HG02678 (cell line): Measurements from ENCODE around the gene CARMIL1.
"Not testable (repeated sequence)": the region's sequence is repeated elsewhere in the genome, so short reads cannot be mapped to it uniquely, and the experiment has no call there.

Source experiments
- ATAC-seq: cut with Tn5 transposase; IDR thresholded peaks from one replicate; pipeline ENCODE4 v1.9.1; 2021; ENCODE audit warnings: mild to moderate bottlenecking, moderate library complexity; ENCODE audit not compliant: unreplicated experiment

CARMIL1 gene

GRCh38 chr6:25365154-25365553, 86.0 kb downstream of the CARMIL1 start:
- no peak for ATAC-seq

- no peak for ATAC-seq
Measured at GRCh38 chr6:25366903-25367545, 87.8 kb downstream of the CARMIL1 start.

GRCh38 chr6:25369036-25369432, 89.9 kb downstream of the CARMIL1 start:
- no peak for ATAC-seq

- ATAC-seq, result no peak
Measured at GRCh38 chr6:25369433-25370177, 90.4 kb downstream of the CARMIL1 start.

GRCh38 chr6:25370178-25371036, 91.2 kb downstream of the CARMIL1 start:
- peak; percentile 32 for ATAC-seq

GRCh38 chr6:25371037-25371347, 91.8 kb downstream of the CARMIL1 start:
- no peak for ATAC-seq

- ATAC-seq, result no peak
Measured at GRCh38 chr6:25375125-25375524, 96.0 kb downstream of the CARMIL1 start.

- ATAC-seq, result no peak
Measured at GRCh38 chr6:25377664-25378063, 98.5 kb downstream of the CARMIL1 start.

GRCh38 chr6:25381077-25381476, 101.9 kb downstream of the CARMIL1 start:
- ATAC-seq, result no peak

GRCh38 chr6:25382476-25382875, 103.3 kb downstream of the CARMIL1 start:
- ATAC-seq, result not testable (repeated sequence)

GRCh38 chr6:25384234-25384633, 105.1 kb downstream of the CARMIL1 start:
- no peak for ATAC-seq

GRCh38 chr6:25384967-25385366, 105.8 kb downstream of the CARMIL1 start:
- no peak for ATAC-seq

GRCh38 chr6:25387483-25387882, 108.3 kb downstream of the CARMIL1 start:
- peak; percentile 76 for ATAC-seq

- peak; percentile 36 for ATAC-seq
Measured at GRCh38 chr6:25387911-25388310, 108.7 kb downstream of the CARMIL1 start.

GRCh38 chr6:25388776-25389175, 109.6 kb downstream of the CARMIL1 start:
- ATAC-seq, result no peak

GRCh38 chr6:25389471-25389870, 110.3 kb downstream of the CARMIL1 start:
- no peak for ATAC-seq

- ATAC-seq, result no peak
Measured at GRCh38 chr6:25392372-25392771, 113.2 kb downstream of the CARMIL1 start.

GRCh38 chr6:25395731-25396130, 116.6 kb downstream of the CARMIL1 start:
- no peak for ATAC-seq

- ATAC-seq, result no peak
Measured at GRCh38 chr6:25397406-25397805, 118.2 kb downstream of the CARMIL1 start.

GRCh38 chr6:25399885-25400284, 120.7 kb downstream of the CARMIL1 start:
- ATAC-seq, result no peak

- no peak for ATAC-seq
Measured at GRCh38 chr6:25401711-25402110, 122.5 kb downstream of the CARMIL1 start.

- ATAC-seq, result no peak
Measured at GRCh38 chr6:25402125-25402524, 123.0 kb downstream of the CARMIL1 start.
